HUES6 (cell line): ENCODE data around the gene SMARCE1.

Source experiments
- H3K27ac ChIP-seq: 2 replicates; pipeline ENCODE4 v1.7.0; 2013; ENCODE audit warnings: low read depth, mild to moderate bottlenecking, low read length, inconsistent platforms
- H3K27me3 ChIP-seq: 2 replicates; pipeline ENCODE4 v1.6.1; 2013; ENCODE audit warnings: low read length; ENCODE audit not compliant: control insufficient read depth, insufficient read depth
- H3K36me3 ChIP-seq: 2 replicates; pipeline ENCODE4 v1.6.1; 2013; ENCODE audit warnings: low read length; ENCODE audit not compliant: control insufficient read depth, insufficient read depth
- H3K4me1 ChIP-seq: 2 replicates; pipeline ENCODE4 v1.6.1; 2013; ENCODE audit warnings: low read length; ENCODE audit not compliant: control insufficient read depth, insufficient read depth
- H3K4me3 ChIP-seq: 2 replicates; pipeline ENCODE4 v1.5.1; 2013; ENCODE audit warnings: low read depth, low read length
- H3K9ac ChIP-seq: one replicate; pipeline ENCODE4 v1.6.1; 2013; ENCODE audit warnings: mild to moderate bottlenecking, low read length
- H3K9me3 ChIP-seq: 2 replicates; pipeline ENCODE4 v1.6.1; 2013; ENCODE audit warnings: low read depth, low read length; ENCODE audit not compliant: control insufficient read depth, insufficient read depth

Gene SMARCE1

DNA sequence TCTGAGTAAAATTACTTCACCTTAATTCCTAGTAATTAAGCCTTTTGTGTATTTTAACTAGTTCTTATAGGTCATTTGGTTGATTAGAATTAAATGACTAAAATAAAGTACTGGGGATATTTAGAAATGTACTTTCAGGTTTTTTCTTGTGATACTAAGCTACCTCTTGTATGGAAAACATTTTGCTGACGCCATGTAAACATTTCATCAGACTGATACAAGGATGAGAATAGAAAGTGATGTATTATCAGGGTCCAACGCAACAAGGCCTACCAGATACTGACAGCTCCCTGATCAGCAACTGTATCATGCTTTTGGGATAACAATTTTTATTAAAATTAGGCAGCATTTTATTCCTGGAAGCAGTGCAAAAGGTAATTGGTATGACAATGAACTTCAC, 1.7 kb downstream of the SMARCE1 start:
- Histone ChIP-seq H3K9ac (no peak overlapping the region), H3K27ac (no peak overlapping the region), H3K9me3 (no peaks in the 10 kb centered on the region), H3K36me3 (peaks cover 51% of the 10 kb centered on the region), H3K4me1 (peaks cover 9% of the 10 kb centered on the region), H3K27me3 (no peaks in the 10 kb centered on the region), H3K4me3 (no peak overlapping the region)

DNA sequence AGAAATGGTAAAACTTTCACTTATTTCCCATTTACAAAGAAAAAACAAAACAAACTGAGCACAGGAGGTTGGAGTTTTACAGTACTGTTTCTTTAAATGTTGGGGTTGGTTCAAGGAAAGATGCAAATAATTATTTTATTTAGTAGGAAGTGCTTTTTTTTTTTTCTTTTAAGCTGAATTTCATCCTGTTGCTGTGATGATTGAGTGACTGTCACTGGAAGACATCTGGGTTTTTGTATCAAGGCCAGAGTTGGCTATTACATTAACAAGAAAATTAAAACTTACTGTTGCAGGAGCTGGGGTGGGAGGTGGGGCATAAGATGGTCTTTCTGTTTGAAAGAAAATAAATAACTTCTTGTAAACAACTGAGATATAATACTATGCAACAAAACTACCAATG, 2.3 kb downstream of the SMARCE1 start:
- H3K4me1 ChIP-seq: peaks cover 9% of the 10 kb centered on the region
- H3K4me3 ChIP-seq: no peak overlapping the region
- H3K36me3 ChIP-seq: peaks cover 58% of the 10 kb centered on the region
- H3K9ac ChIP-seq: no peak overlapping the region
- H3K9me3 ChIP-seq: no peaks in the 10 kb centered on the region
- H3K27ac ChIP-seq: no peak overlapping the region
- no peaks in the 10 kb centered on the region for H3K27me3 ChIP-seq

DNA sequence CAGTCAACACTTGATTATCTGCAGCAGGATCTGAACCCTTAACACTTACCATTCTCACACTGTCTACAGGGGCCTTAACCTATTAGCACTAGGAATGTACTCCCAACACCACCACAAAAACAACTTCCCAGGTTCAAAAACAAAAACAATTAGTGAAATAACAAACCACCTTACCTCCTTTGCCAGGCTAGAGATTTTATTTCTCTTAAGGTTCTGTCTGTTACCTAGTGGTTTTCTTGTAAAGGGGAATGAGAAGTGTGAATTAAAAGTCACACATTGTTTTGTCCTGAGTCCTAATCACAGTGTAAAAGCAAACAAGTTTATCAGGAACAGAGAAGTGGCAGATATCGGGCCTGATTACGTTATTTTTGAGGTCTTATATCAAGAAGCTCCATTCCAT, 9.7 kb downstream of the SMARCE1 start:
- Histone ChIP-seq H3K36me3 (peaks cover 96% of the 10 kb centered on the region), H3K27ac (no peak overlapping the region), H3K4me3 (no peak overlapping the region), H3K9ac (no peak overlapping the region), H3K4me1 (no peaks in the 10 kb centered on the region), H3K27me3 (no peaks in the 10 kb centered on the region), H3K9me3 (no peaks in the 10 kb centered on the region)

DNA sequence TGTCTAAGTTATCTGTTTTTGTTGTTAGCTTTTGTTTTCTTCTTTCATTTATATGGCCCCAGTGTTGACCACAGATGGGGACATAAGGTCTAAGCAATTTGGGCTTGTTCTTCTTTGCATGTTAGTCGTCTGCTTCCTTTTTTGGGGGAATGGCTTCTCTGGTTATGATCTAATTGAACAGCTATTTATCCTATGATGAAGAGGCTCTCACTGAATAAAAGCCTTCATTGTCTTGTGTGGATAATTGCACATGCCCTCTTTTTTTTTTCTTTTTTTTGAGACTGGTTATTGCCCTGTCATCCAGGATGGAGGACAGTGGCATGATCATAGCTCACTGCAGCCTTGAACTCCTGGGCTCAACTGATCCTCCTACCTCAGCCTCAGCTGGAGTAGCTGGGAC, 13.7 kb downstream of the SMARCE1 start:
- H3K9ac ChIP-seq: no peak overlapping the region
- no peaks in the 10 kb centered on the region for H3K9me3 ChIP-seq
- no peak overlapping the region for H3K27ac ChIP-seq
- H3K36me3 ChIP-seq: peaks cover 98% of the 10 kb centered on the region
- H3K27me3 ChIP-seq: no peaks in the 10 kb centered on the region
- no peaks in the 10 kb centered on the region for H3K4me1 ChIP-seq
- H3K4me3 ChIP-seq: no peak overlapping the region

DNA sequence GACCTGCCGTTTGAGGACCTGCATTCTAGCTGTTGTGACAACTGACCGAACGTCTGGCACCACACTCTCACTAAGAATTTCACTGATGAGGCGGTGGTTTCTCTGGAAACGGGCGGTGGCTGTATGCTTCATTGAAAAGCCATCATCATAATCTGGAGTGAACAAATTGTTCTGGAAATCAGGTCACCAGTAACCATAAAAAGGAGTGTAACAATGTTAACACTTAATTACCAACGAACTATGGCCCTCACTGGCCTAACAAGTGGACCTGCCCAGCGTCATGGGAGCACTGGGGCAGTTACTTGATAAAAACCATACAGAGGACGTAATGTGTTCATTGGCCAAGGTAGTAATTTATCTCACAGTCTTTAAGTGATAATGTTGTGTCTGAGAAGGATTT, 15.4 kb downstream of the SMARCE1 start:
- H3K36me3 ChIP-seq: peaks cover 100% of the 10 kb centered on the region
- H3K4me3 ChIP-seq: no peak overlapping the region
- no peaks in the 10 kb centered on the region for H3K9me3 ChIP-seq
- no peaks in the 10 kb centered on the region for H3K27me3 ChIP-seq
- no peak overlapping the region for H3K9ac ChIP-seq
- no peak overlapping the region for H3K27ac ChIP-seq
- H3K4me1 ChIP-seq: no peaks in the 10 kb centered on the region

DNA sequence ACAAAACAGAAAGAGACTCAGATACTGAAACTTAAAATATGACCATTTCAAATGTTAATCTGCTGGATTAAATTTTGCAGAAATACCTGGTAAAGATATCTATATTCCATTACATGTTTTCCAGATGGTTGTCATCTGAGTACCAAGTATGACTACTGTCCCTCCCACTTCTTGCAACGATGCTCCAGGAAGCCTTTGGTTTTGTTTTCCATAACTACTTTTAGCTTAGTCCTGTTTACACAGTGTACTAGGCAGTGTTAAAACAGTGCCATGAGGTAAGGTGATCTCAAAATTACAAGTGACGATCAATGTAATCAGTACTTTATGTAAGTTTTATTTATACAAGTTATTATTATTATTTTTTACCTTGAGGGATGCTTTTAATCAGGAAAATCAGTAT, 17.8 kb downstream of the SMARCE1 start:
- no peak overlapping the region for H3K4me3 ChIP-seq
- H3K9me3 ChIP-seq: no peaks in the 10 kb centered on the region
- H3K36me3 ChIP-seq: peaks cover 77% of the 10 kb centered on the region
- no peak overlapping the region for H3K9ac ChIP-seq
- H3K27ac ChIP-seq: no peak overlapping the region
- H3K27me3 ChIP-seq: no peaks in the 10 kb centered on the region
- H3K4me1 ChIP-seq: no peaks in the 10 kb centered on the region

DNA sequence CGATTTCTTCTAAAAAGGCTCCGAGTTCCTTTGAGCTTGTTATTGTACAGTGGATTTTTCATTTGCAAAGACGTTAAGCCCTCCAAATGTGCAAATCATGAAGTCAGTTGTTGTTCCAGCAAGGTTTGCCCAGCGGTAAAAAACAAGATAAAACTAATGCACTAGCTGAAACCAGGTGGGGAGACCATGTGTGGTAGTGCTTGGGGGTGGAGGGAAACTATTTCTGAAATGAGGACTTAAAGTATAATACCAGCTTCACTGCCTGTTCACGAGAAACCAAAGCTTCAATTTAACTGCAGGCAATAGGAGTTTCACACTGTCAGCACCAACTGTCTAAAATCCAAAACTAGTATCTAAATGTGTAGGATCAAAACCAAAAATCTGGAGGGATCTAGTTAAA, 22.3 kb downstream of the SMARCE1 start:
- Histone ChIP-seq H3K9me3 (no peaks in the 10 kb centered on the region), H3K4me3 (no peak overlapping the region), H3K4me1 (peaks cover 3% of the 10 kb centered on the region; the same call in 1 of the 2 replicates), H3K36me3 (peaks cover 32% of the 10 kb centered on the region), H3K9ac (no peak overlapping the region), H3K27me3 (no peaks in the 10 kb centered on the region), H3K27ac (no peak overlapping the region)

DNA sequence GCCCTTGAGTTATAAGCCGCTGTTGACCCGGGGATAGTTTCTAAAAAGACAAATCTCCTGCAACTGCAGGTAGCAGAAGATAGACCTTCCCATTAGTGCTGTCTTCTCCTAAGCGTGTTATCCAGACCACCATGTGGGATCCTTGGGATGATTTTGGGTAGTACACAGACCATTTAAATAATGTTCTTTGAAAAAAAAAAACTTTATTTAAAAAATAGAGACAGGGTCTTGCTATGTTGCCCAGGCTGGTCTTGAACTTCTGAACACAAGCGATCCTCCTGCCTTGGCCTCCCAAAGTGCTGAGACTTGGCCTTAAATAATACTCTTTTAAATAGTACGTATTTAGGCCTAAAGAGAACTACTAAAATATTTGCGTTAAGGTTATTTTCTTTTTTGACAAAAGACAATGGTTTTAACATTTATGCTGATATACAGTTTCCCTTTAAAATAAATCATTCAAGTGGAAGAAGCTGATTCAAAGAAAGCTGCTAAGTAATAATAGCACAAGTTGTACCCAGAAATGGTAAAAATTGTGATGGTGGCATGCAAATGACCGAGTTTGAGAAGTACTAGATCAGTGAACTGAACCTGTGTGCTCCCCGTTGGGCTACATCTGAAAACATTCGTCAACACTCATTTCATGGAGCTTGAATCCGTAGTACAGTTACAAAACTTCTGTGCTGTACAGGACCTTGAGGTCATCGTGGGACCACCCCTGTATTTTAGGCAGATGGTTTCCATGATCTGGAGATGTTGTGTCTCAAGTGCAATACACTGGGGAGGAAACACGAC, 24.0 kb downstream of the SMARCE1 start:
- no peaks in the 10 kb centered on the region for H3K27me3 ChIP-seq
- H3K4me1 ChIP-seq: peaks cover 3% of the 10 kb centered on the region; the same call in 1 of the 2 replicates
- H3K9ac ChIP-seq: no peak overlapping the region
- H3K4me3 ChIP-seq: no peak overlapping the region
- H3K9me3 ChIP-seq: no peaks in the 10 kb centered on the region
- peaks cover 15% of the 10 kb centered on the region for H3K36me3 ChIP-seq
- no peak overlapping the region for H3K27ac ChIP-seq

DNA sequence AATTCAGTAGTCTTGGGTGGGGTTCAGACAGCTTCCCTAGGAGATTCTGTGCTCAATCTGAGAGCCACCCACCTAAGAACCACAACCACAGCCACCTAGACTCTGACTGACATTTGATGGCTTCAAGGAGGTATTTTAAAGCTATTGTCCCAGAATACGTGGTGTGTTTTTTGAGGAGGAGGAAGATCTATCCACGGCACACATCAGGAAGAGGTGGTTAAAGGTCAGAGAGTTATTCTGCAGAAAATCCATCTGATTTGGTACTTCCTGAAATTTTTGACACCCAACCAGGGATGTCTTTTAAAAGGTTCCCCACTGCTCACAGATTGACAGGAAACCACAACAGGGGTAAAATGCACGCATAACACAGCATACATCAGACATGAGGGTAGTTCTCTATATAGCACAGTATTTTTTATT, 25.1 kb downstream of the SMARCE1 start:
- Histone ChIP-seq H3K4me3 (no peak overlapping the region), H3K4me1 (peaks cover 3% of the 10 kb centered on the region; the same call in 1 of the 2 replicates), H3K27ac (no peak overlapping the region), H3K9me3 (no peaks in the 10 kb centered on the region), H3K36me3 (peaks cover 5% of the 10 kb centered on the region; the same call in 1 of the 2 replicates), H3K27me3 (no peaks in the 10 kb centered on the region), H3K9ac (no peak overlapping the region)

DNA sequence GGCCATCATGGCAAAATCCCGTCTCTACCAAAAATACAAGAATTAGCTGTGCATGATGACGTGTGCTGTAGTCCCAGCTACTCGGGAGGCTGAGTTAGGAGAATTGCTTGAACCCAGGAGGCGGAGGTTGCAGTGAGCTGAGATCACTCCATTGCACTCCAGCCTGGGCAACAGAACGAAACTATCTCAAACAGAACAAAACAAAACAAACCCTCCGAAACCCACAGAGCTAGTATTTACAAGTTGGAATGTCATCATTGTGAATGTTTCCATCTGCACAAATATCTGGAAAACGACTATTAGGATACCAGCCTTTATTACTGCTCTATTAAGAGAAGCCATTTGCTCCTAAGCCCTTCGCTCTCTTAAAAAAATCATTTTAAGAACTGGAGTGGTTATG, 26.0 kb downstream of the SMARCE1 start:
- Histone ChIP-seq H3K4me1 (peaks cover 3% of the 10 kb centered on the region; the same call in 1 of the 2 replicates), H3K9me3 (no peaks in the 10 kb centered on the region), H3K9ac (no peak overlapping the region), H3K36me3 (no peaks in the 10 kb centered on the region), H3K4me3 (no peak overlapping the region), H3K27ac (no peak overlapping the region), H3K27me3 (no peaks in the 10 kb centered on the region)

DNA sequence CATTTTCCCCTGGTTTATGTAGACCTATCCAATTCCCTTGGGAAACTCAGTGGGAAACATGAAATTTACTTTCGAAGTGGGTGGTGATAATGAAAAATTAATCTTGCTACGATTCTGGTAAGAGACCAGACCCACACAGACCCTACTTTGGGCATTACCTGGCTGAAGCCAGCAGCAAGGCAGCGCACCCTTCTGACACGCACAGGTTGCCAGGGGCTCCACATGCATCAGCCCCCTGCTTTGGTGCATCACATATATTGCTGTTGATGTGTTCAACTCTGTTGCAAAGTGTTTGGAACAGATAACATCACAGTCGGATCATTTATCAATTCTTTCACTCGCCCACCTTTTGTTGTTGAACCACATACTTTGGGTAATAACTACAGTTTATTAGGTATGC, 26.6 kb downstream of the SMARCE1 start:
- Histone ChIP-seq H3K9ac (no peak overlapping the region), H3K27ac (no peak overlapping the region), H3K27me3 (no peaks in the 10 kb centered on the region), H3K36me3 (no peaks in the 10 kb centered on the region), H3K4me3 (no peak overlapping the region), H3K9me3 (no peaks in the 10 kb centered on the region), H3K4me1 (peaks cover 3% of the 10 kb centered on the region; the same call in 1 of the 2 replicates)
